Posterior cingulate gyrus (tissue), 11 donors: ENCODE data around the gene FGF21.
A peak's percentile ranks its signal among the peaks of the same experiment; 100 is the strongest.
"Not testable (repeated sequence)": the region's sequence is repeated elsewhere in the genome, so short reads cannot be mapped to it uniquely, and the experiment has no call there.

Source experiments
- DNase-seq, 10 donors: peaks; one replicate each; pipeline versions ENCODE4 v3.0.0 to v3.0.0-alpha.2; 2020 to 2021; ENCODE audit warnings: mixed read lengths in 3 of 10
- intact Hi-C: fragments of 100-400 bp; cut with DNase I; formaldehyde crosslinking; loops from one replicate; pipeline ENCODE4 v1.15.1; 2023

FGF21 gene

DNA sequence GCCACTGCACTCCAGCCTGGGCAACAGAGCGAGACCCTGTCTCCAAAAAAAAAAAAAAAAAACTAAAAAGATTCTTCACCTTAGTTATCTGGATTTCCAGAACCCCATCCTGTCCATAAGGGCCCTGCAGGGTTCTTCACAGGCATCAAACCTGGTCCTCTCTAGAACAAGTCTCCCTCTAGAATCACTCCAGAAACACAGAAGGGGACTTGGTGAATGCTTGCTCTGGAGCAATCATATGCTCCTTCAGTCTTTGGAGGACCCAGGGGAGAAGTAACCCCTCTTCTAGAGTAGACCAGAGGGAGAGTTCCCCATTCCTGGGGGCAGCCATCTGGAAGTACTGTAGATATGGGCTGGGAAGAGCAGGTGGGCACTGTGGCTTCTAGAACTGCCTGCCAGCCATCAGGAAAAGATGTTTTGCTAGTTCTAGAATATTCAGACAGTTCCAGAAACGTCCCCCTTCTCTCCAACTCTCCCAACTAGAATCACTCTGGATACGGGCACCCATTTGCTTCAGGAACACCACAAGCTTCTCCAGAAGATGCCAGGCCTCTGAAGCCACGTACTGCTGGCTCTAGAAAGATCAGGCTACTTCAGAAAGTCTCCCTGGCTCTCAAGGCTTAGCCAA, 5.6 kb upstream of the FGF21 start:
- DNase-seq, result peak in 2 of 10 donors; percentile 5 to 8
- intact Hi-C loops, result no loop called here

DNA sequence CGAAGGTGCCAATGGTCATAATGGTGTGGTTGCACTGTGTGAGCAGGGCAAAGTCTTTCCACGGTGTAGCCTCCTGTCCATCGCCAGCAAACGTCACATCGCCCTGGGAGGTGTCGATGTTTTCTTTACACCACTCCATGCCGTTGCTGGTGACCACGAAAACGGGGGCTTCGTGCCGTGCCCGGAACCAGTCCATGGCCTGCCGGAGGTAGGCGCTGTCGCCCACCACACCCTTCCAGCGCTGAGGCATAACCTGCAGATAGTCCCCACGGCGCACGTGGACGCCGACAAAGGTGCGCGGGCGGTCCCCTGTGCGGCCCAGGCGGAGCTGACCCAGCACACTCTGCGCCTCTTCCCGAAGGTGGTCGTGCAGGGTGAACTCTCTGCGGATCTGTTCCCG, 5.0 kb upstream of the FGF21 start:
- intact Hi-C loops, result no loop called here
- peak in 2 of 10 donors; percentile 59 to 72 for DNase-seq

GRCh38 chr19:48750771-48751504, 4.4 kb upstream of the FGF21 start:
- intact Hi-C loops, result no loop called here

DNA sequence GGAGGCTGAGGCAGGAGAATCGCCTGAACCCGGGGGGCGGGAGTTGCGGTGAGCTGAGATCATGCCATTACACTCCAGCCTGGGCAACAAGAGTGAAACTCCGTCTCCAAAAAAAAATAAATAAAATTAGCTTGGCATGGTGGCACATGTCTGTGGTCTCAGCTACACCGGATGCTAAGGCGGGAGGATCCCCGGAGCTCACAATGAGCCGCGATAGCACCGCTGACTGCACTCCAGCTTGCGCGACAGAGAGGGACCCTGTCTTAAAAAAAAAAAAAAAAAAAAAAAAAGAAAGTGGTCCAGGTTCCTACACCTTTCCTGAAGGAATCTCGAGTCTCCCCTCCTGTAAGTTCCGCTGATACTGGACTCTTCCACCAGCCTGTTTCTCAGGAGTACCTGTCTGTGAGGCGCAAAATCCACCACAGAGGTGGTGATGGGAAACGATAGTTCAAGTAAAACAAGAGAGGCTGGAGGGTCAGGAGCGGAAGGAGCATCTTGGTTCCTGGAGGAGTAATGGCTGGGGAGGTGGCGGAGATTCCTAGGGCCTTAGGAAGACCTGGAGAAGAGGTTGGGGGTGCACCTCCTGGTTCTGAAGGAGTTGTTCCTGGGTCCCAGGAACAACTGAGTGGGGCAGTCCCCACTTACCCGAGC, 3.4 kb upstream of the FGF21 start:
- intact Hi-C loops, result no loop called here
- DNase-seq, result peak in 2 of 10 donors; percentile 26 to 79

More at GRCh38 chr19:48750771-48751504, 4.4 kb upstream of the FGF21 start:
- DNase-seq, result peak in 2 of 10 donors; percentile 47 to 64

DNA sequence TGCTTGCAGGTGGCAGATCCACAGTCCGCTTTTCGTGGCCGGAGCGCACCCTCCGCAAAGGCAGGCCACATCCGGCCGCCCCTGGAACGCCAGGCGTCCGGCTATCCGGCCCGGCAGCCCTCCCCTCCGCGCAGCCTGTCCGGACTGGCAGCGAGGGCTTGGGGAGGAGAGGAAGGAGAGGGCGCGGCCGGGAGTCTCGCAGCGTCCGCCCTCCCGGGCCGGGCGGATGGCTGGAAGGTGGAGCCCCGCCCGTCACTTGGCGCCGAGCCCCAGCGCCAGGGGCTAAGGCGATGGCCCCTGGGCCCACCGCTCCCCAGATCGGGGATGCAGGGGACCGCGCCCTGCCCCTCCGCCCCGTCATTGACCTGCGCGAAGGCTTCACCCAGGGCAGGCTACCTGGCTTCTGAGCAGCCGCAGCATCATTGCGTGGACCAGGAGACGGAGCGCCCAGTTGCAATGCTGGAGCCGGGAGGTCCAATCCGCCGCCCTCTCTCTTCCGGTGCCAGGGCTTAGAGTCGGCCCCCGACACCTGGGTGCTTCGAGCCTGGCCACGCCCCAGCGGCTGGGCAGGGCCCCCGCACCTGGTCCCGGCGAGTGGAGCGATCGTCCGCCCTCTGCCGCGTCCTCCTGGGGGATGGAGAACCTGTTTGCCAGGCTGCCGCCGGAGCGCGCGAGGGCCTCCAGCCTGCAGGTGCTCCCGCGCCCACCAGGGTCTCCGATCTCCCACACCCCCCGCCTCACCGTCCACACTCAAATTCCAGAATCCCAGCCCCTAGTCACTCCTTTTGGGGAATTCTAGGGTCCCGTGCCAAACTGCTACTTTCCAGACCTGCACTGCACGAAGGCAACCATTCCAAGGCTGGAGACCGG, 2.6 kb upstream of the FGF21 start, which contains the start of gene FUT1:
TSS of gene FUT1 (minus strand) at position 146 of the 870 bp plus-strand sequence. CDS start 1,360 bp downstream, outside the sequence.
- peak in 5 of 10 donors; percentile 38 to 92 (median 87) for DNase-seq
- intact Hi-C loops, result no loop called here

GRCh38 chr19:48755787-48756186, 463 bp downstream of the FGF21 start:
- intact Hi-C loops, result no loop called here
- DNase-seq, result no peak

DNA sequence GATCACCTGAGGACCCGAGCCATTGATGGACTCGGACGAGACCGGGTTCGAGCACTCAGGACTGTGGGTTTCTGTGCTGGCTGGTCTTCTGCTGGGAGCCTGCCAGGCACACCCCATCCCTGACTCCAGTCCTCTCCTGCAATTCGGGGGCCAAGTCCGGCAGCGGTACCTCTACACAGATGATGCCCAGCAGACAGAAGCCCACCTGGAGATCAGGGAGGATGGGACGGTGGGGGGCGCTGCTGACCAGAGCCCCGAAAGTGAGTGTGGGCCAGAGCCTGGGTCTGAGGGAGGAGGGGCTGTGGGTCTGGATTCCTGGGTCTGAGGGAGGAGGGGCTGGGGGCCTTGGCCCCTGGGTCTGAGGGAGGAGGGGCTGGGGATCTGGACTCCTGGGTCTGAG, 888 bp downstream of the FGF21 start:
- peak in 2 of 10 donors; percentile 31 to 74 for DNase-seq
- intact Hi-C loops, result no loop called here

GRCh38 chr19:48756686-48757085, 1.4 kb downstream of the FGF21 start:
- intact Hi-C loops, result no loop called here
- DNase-seq, result peak in 1 of 10 donors; percentile 50

DNA sequence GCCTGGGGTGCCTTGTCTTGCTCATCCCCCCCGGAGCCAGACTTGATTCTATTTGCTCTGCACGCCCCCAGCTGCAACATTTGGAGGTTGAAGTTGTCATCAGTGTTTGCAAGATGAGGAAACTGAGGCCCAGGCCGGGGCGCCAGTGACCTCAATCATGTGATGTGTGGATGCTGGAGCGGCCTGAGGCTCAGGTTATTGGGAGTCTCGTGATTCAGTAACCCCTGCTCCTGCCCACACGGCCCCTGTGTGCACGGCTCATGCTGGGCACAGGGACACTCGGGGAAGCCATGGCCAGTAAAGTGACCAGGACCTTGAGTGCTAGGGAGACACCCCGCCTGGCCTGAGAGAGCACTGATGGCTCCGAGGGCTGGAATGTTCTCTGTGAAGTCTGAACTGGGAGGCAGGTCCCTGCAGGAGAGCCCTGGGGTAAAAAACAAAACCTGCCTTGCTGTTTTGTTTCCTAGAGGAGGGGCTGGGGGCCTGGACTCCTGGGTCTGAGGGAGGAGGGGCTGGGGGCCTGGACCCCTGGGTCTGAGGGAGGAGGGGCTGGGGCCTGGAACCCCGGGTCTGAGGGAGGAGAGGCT, 1.9 kb downstream of the FGF21 start:
- intact Hi-C loops, result no loop called here
- DNase-seq, result peak in 1 of 10 donors; percentile 42

GRCh38 chr19:48757741-48758144, 2.4 kb downstream of the FGF21 start:
- no peak for DNase-seq
- intact Hi-C loops, result no loop called here

GRCh38 chr19:48760504-48761205, 5.3 kb downstream of the FGF21 start:
- intact Hi-C loops, result no loop called here
- no peak for DNase-seq

- DNase-seq, intact Hi-C loops: not testable (repeated sequence)
These were observed 10.5 kb downstream of the FGF21 start for GRCh38 chr19:48765816-48766215.

GRCh38 chr19:48768171-48768753, 12.9 kb downstream of the FGF21 start:
- DNase-seq, intact Hi-C loops: not testable (repeated sequence)

GRCh38 chr19:48768994-48769713, 13.8 kb downstream of the FGF21 start:
- DNase-seq, result no peak
- intact Hi-C loops, result no loop called here

GRCh38 chr19:48770266-48770665, 14.9 kb downstream of the FGF21 start:
- no peak for DNase-seq
- intact Hi-C loops, result no loop called here

DNA sequence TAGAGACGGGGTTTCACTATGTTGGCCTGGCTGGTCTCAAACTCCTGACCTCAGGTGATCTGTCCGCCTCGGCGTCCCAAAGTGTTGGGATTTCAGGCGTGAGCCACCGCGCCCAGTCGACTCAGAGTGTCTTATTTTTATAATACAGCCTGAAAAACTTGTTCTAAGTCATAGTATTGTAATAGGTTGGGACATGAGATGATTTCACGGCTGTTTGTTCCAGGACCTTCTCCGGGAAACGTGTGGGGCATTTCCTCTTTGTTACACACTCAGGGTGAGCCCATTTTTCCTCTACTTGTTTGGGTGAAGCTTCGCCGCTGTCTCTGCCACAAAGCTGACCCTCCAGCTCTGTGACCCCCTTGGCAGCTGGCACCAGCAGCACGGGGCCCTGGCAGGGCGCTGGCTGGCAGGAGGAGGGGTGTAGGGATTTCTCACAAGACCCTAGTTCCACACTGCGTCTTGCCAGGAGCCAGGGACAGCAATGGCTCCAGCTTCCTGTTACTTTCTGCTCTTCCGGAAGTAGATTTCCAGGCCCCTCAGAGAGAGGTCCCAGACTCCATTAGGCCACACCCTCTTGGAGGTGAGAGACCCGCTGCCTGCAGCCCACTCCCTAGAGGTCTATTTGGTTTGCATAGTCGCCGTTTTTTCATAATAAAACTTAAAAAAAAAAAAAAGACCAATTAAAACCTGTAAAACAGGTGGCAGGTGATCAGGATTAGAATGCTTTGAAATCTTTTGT, 15.6 kb downstream of the FGF21 start:
- intact Hi-C loops, result no loop called here

GRCh38 chr19:48772503-48772953, 17.2 kb downstream of the FGF21 start:
- intact Hi-C loops, result no loop called here
- DNase-seq, result no peak

More for the DNA sequence above, 15.6 kb downstream of the FGF21 start:
- DNase-seq, result no peak

- intact Hi-C loops, result no loop called here
- DNase-seq, result no peak
These were observed 21.8 kb downstream of the FGF21 start for GRCh38 chr19:48777139-48777538.
